HepG2 (cell line): Measurements from ENCODE around the gene CHST11. TPM values are rescaled to one million over a fixed set of nuclear protein-coding genes. Genes with fewer than 3 reads are reported as not detected.

Source experiments
- ATAC-seq: fragments of 200-7000 bp; cut with Tn5 transposase; 3 replicates; pipeline ENCODE4 v1.9.1; 2020; ENCODE audit warnings: mild to moderate bottlenecking, moderate library complexity
- BruUV-seq: library from RNA; stranded (reverse); fragments of 400-500 nt; replicated peaks from 2 replicates; lab custom pipeline; 2021; lab: Mats Ljungman, UMichigan
- CTCF ChIA-PET: fragments of 300-600 bp; formaldehyde crosslinking; extraction: SDS; loops from one replicate; lab custom pipeline; 2021; ENCODE audit warnings: low total read pairs, inconsistent platforms, low intra/inter-chr PET ratio; lab: Yijun Ruan, JAX
- POLR2A ChIA-PET: fragments of 350-600 bp; sonication (Branson Sonifier 250); formaldehyde crosslinking; loops from one replicate; lab custom pipeline; 2020; ENCODE audit warnings: antibody characterized with exemption, inconsistent platforms; lab: Yijun Ruan, JAX
- DNase-seq: peaks from one replicate; pipeline ENCODE4 v3.0.0-alpha.2; 2015; ENCODE audit warnings: low spot score
- FAIRE-seq: peaks from 3 replicates; lab custom pipeline; 2011; peaks lifted over from hg19 to GRCh38; lab: Jason Lieb, UNC
- H2AFZ ChIP-seq: one replicate; pipeline ENCODE4 v1.6.1; 2011; ENCODE audit warnings: low read length, inconsistent platforms
- H3K27ac ChIP-seq: fragments of 300-600 bp; 3 replicates; pipeline ENCODE4 v1.8.0; 2011; ENCODE audit warnings: mixed run types, mild to moderate bottlenecking, mixed read lengths, low read length, inconsistent platforms; ENCODE audit not compliant: insufficient read depth; ENCODE audit errors: extremely low read length
- H3K27me3 ChIP-seq, 2 experiments: fragments of 200-600 bp in 1 of 2; 2 replicates in 1 of 2; 3 replicates in 1 of 2; pipeline versions ENCODE4 v1.6.0 to v1.8.0; 2011; ENCODE audit warnings: low read length in 2 of 2, mild to moderate bottlenecking in 2 of 2, moderate library complexity in 2 of 2, inconsistent platforms in 1 of 2; ENCODE audit not compliant: insufficient read depth in 2 of 2, control insufficient read depth in 1 of 2
- H3K36me3 ChIP-seq, 2 experiments: fragments of 200-600 bp in 1 of 2; replicated peaks in 1 of 2; 2 replicates in 1 of 2; 3 replicates in 1 of 2; pipeline versions ENCODE4 v1.5.1 to v1.8.0; 2011; ENCODE audit warnings: low read length in 2 of 2, inconsistent platforms in 1 of 2; ENCODE audit not compliant: insufficient read depth in 2 of 2, control insufficient read depth in 1 of 2
- H3K4me1 ChIP-seq: 2 replicates; pipeline ENCODE4 v1.5.1; 2012; ENCODE audit warnings: low read length, inconsistent platforms; ENCODE audit not compliant: insufficient read depth
- H3K4me2 ChIP-seq: 2 replicates; pipeline ENCODE4 v1.6.0; 2011; ENCODE audit warnings: low read depth, low read length, inconsistent platforms
- H3K4me3 ChIP-seq, 3 experiments: fragments of 200-600 bp in 1 of 3; sonication (generic), shearing (Covaris generic) in 1 of 3; replicated peaks in 1 of 3; 2 replicates each; pipeline ENCODE4 v1.5.1; 2011 to 2016; ENCODE audit warnings: low read length in 3 of 3, inconsistent platforms in 2 of 3, low read depth in 2 of 3, mild to moderate bottlenecking in 2 of 3, control low read depth in 1 of 3, mixed read lengths in 1 of 3; ENCODE audit not compliant: insufficient read depth in 1 of 3
- H3K79me2 ChIP-seq: one replicate; pipeline ENCODE4 v1.6.1; 2011; ENCODE audit warnings: low read length, inconsistent platforms; ENCODE audit not compliant: insufficient read depth
- H3K9ac ChIP-seq: 2 replicates; pipeline ENCODE4 v1.6.0; 2011; ENCODE audit warnings: mild to moderate bottlenecking, low read depth, low read length, inconsistent platforms; ENCODE audit not compliant: insufficient read depth
- H3K9me3 ChIP-seq: 2 replicates; pipeline ENCODE4 v1.5.1; 2012; ENCODE audit warnings: mild to moderate bottlenecking, low read length
- H4K20me1 ChIP-seq: 2 replicates; pipeline ENCODE4 v1.6.0; 2011; ENCODE audit warnings: inconsistent platforms, mild to moderate bottlenecking, low read length, moderate library complexity; ENCODE audit not compliant: insufficient read depth
- AFF4 ChIP-seq: sonication (generic); formaldehyde crosslinking; IDR thresholded peaks from 2 replicates; pipeline ENCODE4 v1.4.0; 2020; ENCODE audit warnings: missing genetic modification reagents
- CREM ChIP-seq, 2 experiments: sonication (generic) in 1 of 2; formaldehyde crosslinking in 1 of 2; IDR thresholded peaks; 2 replicates each; pipeline versions ENCODE4 v1.4.0 to v1.6.1; 2016 to 2020; ENCODE audit warnings: antibody characterized with exemption in 1 of 2, mild to moderate bottlenecking in 1 of 2, missing genetic modification reagents in 1 of 2
- ELF3 ChIP-seq: IDR thresholded peaks from 2 replicates; pipeline ENCODE4 v1.6.1; 2016; ENCODE audit warnings: missing genetic modification reagents, missing compliant biosample characterization
- FOXK1 ChIP-seq: sonication (generic); formaldehyde crosslinking; IDR thresholded peaks from 2 replicates; pipeline ENCODE4 v1.4.0; 2020; ENCODE audit warnings: low read depth, missing genetic modification reagents, borderline replicate concordance
- HOXA5 ChIP-seq: sonication (generic); formaldehyde crosslinking; IDR thresholded peaks from 2 replicates; pipeline ENCODE4 v1.4.0; 2020; ENCODE audit warnings: missing genetic modification reagents
- MED8 ChIP-seq: sonication (generic); formaldehyde crosslinking; IDR thresholded peaks from 2 replicates; pipeline ENCODE4 v1.8.1; 2023; ENCODE audit warnings: mild to moderate bottlenecking, missing genetic modification reagents; ENCODE audit not compliant: insufficient replicate concordance
- MXD3 ChIP-seq: IDR thresholded peaks from 2 replicates; pipeline ENCODE4 v1.6.1; 2016; ENCODE audit warnings: mild to moderate bottlenecking, missing biosample characterization, missing genetic modification reagents
- MZF1 ChIP-seq: sonication (generic); formaldehyde crosslinking; IDR thresholded peaks from 2 replicates; pipeline ENCODE4 v1.8.1; 2023; ENCODE audit warnings: mild to moderate bottlenecking, missing genetic modification reagents, borderline replicate concordance
- RFXAP ChIP-seq: sonication (generic); formaldehyde crosslinking; IDR thresholded peaks from 2 replicates; pipeline ENCODE4 v1.4.0; 2020; ENCODE audit warnings: missing genetic modification reagents, borderline replicate concordance
- ZNF546 ChIP-seq: sonication (generic); formaldehyde crosslinking; conservative IDR thresholded peaks from 2 replicates; pipeline ENCODE4 v1.8.1; 2023; ENCODE audit warnings: mild to moderate bottlenecking, missing genetic modification reagents
- ZNF746 ChIP-seq: sonication (generic); formaldehyde crosslinking; IDR thresholded peaks from 2 replicates; pipeline ENCODE4 v1.8.0; 2022; ENCODE audit warnings: mild to moderate bottlenecking, missing genetic modification reagents
- WGBS: methylation state at CpG from one replicate; pipeline ENCODE4 v1.1.6; 2017; ENCODE audit warnings: low lambda C conversion rate; 5-methylcytosine and 5-hydroxymethylcytosine counted together
- in situ Hi-C: cut with HindIII; loops from 2 replicates; pipeline ENCODE4 v1.10.0; 2017; ENCODE audit warnings: low pct_unique_long_range_greater_than_20kb; ENCODE audit not compliant: extremely low pct_ligation_motif_present
- intact Hi-C: fragments of 100-400 bp; cut with micrococcal nuclease; formaldehyde crosslinking; loops from one replicate; pipeline ENCODE4 v1.10.0; 2022; ENCODE audit not compliant: unreplicated experiment
- polyA plus RNA-seq, 8 experiments: library from polyadenylated mRNA; depleted of rRNA in 3 of 8; stranded (reverse) in 7 of 8; unstranded in 1 of 8; fragments of >200 nt; fragmentation: Illumina TruSeq in 4 of 8; extraction: Trizol in 4 of 8; gene quantifications; 2 replicates each; pipeline versions ENCODE4 v1.2.1 to v1.2.3, GENCODE V29; 2011 to 2016; ENCODE audit warnings: low read depth in 4 of 8, missing spikeins in 1 of 8, mixed read lengths in 1 of 8; ENCODE audit not compliant: insufficient read depth in 1 of 8
- total RNA-seq, 5 experiments: library from RNA; depleted of rRNA; stranded (reverse); fragments of >200 nt; fragmentation: Illumina TruSeq; extraction: Trizol; gene quantifications; 2 replicates each; pipeline ENCODE4 v1.2.3, GENCODE V29; 2016; ENCODE audit warnings: low read depth in 1 of 5

CHST11 gene
- total and polyA plus RNA-seq, 2 of the 13 experiments (the other 11 are each of a cell fraction or from before 2014, with no cell fraction given), result 0.15 TPM; not detected in 1

GRCh38 chr12:104664351-104664750 is 207.6 kb downstream of the CHST11 start:
- TF ChIP-seq MZF1 (no peak), ZNF746 (CRISPR knock-in tag) (no peak), HOXA5 (CRISPR knock-in tag) (no peak), AFF4 (CRISPR knock-in tag) (no peak), MXD3 (CRISPR knock-in tag) (no peak), MED8 (no peak), FOXK1 (no peak), ELF3 (no peak), RFXAP (CRISPR knock-in tag) (no peak), CREM (IDR thresholded peaks at IDR 0.05) (no peak), CREM (CRISPR knock-in tag; IDR thresholded peaks at IDR 0.05) (no peak), ZNF546 (CRISPR knock-in tag) (no peak)
- ATAC-seq, result no peak
- CTCF ChIA-PET, result no interaction called here
- no peak overlapping the region for H3K4me3 ChIP-seq
- no peak for FAIRE-seq
- no peak for DNase-seq
- no peaks in the 10 kb centered on the region for H3K79me2 ChIP-seq
- H3K4me2 ChIP-seq, result no peak overlapping the region
- no peak overlapping the region for H3K9ac ChIP-seq
- no peaks in the 10 kb centered on the region for H3K36me3 ChIP-seq
- no peaks in the 10 kb centered on the region for H4K20me1 ChIP-seq
- no peaks in the 10 kb centered on the region for H3K4me1 ChIP-seq
- intact Hi-C loops (no loop called here), in situ Hi-C loops (no loop called here)
- peaks cover 1 to 25% of the 10 kb centered on the region in 2 experiments; a peak in 3 of 5 replicates for H3K27me3 ChIP-seq
- H3K9me3 ChIP-seq, result no peaks in the 10 kb centered on the region
- BruUV-seq, result no TSS peak
- POLR2A ChIA-PET, result no interaction called here
- 4% methylated on average over 3 of the region's 3 CpGs for WGBS
- no peak overlapping the region for H3K27ac ChIP-seq
- no peak overlapping the region for H2AFZ ChIP-seq
